Amniotic epithelial cell (primary cell): ENCODE measurements around the gene TYW3.
"Not testable (repeated sequence)": the region's sequence is repeated elsewhere in the genome, so short reads cannot be mapped to it uniquely, and the experiment has no call there.

Experiments
- DNase-seq: peaks from one replicate; pipeline ENCODE4 v3.0.0-alpha.2; 2010; ENCODE audit warnings: low read depth

Gene TYW3

DNA sequence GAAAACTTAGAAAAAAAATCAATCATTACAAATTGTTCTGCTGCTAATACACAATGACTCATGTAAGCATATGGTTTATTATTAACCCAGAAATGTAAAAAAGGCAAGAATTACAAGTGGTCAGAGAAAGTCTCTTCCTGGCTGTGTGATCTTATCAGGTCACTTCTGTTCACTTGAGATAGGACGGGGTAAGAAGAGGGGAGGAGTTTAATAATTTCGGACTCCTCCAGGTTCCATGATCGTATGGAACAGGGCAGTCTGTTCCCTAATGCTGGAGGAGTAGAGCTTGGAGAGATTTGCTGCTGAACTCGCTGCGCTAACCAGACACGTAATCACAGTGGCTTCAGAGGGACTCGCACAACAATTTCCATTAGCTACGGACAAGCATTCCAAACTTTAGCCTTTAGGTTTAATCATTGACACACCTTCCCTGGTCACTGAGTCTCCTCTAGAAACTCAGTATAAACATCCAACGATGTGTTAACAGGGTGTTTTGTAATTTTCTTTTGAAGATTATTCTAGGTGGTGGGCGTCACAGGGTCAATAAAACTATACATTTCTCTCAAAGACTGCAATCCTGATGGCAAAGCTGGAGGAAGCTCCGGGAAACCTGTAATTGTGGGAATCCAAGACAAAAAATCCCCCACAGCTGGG, 1.4 kb upstream of the TYW3 start:
- DNase-seq, result peak; percentile 26

DNA sequence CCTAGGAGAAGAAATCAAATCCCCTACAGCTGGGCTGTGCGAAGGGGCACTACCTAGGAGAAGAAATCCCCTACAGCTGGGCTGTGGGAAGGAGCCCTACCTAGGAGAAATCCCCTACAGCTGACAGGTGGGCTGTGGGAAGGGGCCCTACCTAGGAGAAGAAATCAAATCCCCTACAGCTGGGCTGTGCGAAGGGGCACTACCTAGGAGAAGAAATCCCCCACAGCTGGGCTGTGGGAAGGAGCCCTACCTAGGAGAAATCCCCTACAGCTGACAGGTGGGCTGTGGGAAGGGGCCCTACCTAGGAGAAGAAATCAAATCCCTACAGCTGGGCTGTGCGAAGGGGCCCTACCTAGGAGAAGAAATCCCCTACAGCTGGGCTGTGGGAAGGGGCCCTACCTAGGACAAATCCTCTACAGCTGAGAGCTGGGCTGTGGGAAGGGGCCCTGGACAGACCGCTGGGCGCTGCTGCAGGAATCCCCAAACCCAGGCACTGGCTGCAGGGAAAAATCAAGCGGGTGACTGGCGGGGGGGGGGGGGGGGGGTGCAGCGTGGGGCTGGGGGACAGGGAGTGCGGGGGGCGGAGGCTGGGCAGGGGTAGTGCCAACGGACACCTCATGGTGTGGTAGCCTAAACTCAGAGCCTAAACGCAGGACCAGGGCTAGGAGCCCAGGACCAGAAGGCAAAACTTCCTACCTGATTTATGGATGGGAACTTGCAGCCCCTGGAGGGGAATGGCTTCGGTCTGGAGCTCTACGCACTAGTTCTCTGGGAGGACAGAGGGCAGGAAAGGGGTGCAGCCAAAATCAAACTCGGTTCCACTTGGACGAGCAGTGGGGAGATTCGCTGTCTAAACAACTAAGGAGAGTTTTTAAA, 643 bp upstream of the TYW3 start:
- not testable (repeated sequence) for DNase-seq

DNA sequence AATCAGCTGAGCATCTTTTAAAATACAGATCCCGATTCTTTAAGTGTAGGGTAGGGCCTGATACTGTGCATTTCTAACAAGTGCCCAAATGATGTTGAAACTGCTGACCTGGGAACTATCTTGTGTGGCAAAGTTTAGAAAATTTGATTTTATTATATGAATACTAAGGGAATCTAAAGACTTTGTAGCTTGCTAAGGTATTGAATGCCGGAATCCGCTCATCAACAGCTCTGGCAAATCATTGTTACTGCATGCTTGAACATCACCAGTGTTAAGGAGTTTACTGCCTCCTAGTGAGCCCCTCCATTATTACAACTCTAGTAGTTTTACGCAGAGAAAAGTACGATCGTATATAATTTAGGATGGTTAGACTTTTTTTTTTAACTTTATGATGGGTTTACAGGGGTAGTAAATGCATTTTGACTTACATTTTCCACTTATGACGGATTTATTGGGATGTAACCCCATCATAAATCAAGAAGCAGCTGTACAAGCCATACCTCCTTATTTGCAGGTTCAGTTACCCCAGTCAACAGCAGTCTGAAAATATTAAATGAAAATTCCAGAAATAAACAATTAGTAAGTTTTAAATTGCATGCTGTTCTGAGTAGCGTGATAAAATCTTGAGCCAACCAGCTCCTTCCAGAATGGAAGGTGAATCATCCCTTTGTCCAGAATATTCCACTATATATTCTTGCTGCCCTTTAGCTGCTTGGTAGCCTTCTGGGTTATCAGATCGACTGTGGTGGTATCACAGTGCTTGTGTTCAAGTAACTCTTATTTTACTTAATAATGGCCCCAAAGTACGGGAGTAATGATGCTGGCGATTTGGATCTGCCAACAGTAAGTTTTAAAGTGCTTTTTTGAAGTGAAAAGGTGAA, 892 bp downstream of the TYW3 start:
- peak; percentile 77 for DNase-seq

DNA sequence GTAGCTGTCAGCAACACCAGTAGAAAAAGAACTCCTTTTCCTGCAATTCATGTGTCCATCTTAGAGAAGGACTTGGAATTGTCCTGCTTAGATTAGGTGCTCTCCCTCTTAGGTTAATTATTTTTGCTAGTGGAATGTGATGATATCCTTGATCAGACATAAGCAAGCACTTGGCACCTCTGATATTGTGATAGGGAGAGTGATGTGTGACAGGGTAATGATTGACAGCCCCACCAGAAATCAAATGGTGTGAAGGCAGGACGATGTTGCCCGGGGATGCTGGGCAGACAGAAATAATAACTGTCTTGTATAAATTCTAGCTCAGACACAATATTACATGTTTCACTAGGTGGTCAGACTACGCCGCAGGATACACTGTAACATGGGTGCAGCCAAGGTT, 4.4 kb downstream of the TYW3 start:
- no peak for DNase-seq

DNA sequence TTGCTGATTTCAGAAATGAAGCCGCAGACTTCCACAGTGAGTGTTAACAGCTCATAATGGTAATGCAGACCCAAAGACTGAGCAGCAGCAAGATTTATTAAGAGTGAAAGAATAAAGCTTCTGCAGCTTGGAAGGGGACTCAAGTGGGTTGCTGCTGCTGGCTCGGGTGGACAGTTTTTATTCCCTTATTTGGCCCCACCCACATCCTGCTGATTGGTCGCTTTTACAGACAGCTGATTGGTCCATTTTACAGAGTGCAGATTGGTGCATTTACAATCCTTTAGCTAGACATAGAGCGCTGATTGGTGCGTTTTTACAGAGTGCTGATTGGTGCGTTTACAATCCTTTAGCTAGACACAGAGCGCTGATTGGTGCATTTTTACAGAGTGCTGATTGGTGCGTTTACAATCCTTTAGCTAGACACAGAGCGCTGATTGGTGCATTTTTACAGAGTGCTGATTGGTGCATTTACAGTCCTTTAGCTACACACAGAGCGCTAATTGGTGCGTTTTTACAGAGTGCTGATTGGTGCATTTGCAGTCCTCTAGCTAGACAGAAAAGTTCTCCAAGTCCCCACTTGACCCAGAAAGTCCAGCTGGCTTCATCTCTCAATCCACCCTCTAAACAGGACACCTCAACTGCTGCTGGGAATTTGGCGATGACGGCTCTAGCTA, 7.5 kb downstream of the TYW3 start:
- not testable (repeated sequence) for DNase-seq

DNA sequence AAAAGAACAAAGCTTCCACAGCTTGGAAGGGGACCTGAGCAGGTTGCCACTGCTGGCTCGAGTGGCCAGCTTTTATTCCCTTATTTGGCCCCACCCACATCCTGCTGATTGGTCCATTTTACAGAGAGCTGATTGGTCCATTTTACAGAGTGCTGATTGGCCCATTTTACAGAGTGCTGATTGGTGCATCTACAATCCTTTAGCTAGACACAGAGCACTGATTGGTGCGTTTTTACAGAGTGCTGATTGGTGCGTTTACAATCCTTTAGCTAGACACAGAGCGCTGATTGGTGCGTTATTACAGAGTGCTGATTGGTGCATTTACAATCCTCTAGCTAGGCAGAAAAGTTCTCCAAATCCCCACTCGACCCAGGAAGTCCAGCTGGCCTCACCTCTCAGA, 12.3 kb downstream of the TYW3 start:
- DNase-seq, result not testable (repeated sequence)

DNA sequence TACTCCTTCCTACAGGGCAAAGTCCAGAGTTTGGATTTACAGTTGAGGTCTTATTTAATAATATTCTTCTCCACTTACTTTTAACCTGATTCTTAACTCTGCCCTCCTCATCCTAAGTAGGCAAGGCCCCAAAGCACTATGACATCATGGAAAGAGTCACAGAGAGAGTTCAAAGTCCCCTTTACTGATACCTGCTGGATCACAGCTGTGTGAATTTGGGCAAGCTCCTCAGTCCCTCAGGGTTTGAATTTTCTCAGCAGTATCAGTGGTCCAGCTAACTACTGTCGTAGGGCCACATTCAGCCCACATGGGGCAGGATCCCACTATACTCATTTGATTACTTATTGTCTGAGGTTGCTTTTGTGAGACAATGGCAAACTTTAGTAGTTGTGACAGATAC, 16.0 kb downstream of the TYW3 start:
- DNase-seq, result no peak

DNA sequence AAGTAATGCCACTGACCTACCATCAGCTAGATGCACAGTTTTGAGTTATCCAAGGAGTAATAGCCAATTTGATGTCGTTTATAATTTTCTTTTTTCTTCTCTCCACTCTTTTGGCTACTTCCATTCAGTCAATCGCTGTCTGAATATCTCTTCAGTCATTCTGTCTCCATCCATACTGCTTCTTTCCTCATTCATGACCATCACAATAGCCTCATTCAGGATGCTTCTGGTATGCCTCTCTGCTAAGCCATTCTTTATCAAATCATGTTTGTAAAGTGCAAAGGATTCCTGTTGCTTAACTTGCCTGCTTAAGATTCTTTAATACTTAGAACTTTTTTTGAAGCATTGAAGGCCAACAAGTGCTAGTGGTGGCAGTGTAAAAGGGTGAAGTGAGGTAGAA, 20.2 kb downstream of the TYW3 start:
- DNase-seq, result peak; percentile 28

DNA sequence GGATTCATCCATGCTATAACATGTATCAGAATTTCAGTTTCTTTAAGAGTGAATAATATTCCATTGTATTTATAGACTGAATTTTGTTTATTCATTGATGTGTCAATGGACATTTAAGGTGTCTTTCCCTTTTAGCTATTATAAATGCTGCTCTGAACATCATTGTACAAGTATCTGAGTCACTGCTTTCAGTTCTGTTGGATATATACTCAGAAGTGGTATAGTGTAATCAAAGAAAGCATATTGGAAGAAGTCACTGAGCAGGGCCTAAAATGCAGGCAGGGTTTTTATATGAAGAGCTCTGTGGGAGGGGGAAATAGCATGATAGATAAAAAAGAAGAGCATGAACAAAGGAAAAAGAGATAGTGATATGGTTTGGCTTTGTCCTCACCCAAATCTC, 22.5 kb downstream of the TYW3 start:
- no peak for DNase-seq

DNA sequence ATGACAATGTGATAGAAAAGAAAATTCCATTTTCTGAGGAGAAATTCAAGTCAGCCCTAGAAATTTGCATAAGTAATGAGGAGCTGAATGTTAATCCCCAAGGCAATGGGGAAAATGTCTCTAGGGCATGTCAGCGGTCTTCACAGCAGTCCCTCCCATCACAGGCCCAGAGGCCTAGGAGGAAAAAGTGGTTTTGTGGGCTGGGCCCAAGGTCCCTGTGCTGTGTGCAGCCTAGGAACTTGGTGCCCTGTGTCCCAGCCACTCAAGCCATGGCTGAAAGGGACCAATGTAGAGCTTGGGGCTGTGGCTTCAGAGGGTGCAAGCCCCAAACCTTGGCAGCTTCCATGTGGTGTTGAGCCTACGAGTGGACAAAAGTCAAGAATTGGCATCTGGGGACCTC, 23.7 kb downstream of the TYW3 start:
- DNase-seq, result not testable (repeated sequence)

DNA sequence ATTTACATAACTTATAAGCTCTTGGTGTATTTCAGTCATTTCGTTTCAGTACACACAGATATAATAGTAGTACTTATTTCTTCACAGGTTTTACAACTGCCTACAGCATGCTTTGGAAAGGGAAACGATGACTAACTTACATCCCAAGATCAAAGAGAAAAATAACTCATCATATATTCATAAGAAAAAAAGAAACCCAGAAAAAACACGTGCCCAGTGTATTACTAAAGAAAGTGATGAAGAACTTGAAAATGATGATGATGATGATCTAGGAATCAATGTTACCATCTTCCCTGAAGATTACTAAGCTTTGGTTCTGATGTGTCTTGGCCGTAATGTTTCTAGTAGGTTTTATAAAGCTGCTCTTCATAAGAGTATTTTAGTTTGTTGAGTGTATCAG, 30.9 kb downstream of the TYW3 start:
- peak; percentile 4 for DNase-seq

DNA sequence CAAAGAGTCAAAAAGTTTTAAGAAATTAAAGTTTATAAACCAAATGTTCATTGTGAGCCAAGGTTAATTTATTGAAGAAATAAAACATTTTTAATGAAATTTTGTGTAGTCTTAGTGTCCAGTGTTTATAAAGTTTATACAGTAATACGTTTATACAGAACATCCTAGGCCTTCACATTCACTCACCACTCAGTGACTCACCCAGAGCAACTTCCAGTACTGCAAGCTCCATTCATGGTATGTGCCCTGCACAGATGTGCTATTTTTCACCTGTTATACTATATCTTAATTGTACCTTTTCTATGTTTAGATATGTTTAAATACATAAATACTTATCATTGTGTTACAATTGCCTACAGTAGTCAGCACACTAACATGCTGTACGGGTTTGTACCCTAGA, 33.6 kb downstream of the TYW3 start:
- DNase-seq, result no peak

DNA sequence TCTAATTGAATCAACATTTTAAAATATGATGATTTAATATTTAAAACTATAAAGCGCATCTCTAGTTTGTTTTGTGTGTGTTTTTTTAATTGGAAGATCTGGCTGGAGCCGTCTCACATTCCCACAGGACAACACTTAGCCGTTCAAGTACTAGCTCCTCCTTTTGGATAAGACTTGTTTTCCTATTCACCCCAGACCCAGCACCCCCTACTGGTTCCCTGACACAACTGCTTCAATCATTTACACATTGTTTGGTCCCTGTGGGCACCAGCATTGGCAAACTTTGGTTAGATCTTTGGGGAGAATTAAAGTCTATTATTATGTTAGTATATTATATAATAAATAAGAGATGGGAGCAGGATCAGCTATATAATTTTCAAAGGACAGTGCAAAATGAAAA, 34.5 kb downstream of the TYW3 start:
- peak; percentile 33 for DNase-seq

DNA sequence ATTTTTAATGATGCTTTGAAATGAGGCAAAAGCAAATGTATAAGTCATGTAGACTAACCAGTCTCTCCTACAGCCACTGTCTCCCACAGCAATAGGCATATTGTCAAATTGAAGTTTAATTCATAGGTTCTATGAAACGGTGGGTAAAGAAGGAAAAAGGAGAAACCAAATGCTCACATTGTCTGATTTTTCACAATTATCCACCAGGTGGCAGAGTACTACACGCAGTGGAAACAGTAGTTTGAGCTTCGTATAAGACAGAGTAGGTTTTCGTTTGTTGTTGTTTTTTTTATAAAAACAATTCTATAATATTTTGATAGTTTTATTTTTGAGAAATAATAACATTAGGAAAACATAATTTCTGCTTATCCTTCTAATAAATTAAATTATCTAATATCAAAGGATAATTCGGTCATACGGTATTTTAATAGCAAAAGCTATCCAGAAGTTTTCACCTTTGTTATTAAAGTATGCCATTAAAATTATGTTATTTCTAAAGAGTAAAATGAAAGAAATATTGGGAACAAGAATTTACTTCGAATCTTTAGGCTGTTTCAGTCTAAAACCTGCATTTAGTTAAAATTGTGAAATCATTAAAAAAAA, 39.1 kb downstream of the TYW3 start:
- peak; percentile 43 for DNase-seq

DNA sequence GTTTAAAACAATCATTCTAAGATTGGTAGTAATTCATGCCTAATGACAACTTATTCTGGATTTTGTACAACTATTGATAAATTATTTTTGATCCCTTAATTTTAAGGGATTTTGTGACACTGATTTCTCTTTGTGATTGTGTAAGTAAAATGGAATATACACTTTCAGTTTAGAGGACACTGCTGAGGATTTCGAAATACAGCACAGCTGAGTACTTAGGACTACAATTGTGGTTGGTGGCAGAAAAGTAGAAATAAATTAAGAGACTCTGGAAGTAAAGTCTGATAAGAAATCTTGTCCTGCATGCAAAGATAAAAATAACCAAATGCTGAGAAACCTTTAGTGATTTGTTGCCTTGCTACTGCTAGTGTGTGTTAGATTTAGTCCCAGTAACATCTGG, 40.0 kb downstream of the TYW3 start:
- DNase-seq, result peak; percentile 50

DNA sequence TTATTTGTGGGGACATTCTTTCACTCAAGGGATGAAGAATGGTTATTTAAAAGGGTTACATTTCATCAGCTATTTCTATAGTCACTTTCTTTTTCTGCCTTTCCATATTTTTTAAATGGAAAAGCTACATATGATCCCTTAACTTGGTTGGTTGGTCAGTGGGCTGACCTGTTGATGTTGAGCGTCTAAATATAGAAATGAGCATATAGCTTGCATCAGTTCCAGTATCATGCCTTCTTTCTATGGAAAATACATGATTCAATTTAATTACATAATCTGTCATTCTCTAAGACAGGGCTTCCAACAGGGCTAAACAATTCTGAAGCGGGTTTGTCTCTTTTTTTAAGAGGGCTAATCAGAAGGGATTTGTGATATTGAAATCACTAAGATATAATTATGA, 40.6 kb downstream of the TYW3 start:
- no peak for DNase-seq

DNA sequence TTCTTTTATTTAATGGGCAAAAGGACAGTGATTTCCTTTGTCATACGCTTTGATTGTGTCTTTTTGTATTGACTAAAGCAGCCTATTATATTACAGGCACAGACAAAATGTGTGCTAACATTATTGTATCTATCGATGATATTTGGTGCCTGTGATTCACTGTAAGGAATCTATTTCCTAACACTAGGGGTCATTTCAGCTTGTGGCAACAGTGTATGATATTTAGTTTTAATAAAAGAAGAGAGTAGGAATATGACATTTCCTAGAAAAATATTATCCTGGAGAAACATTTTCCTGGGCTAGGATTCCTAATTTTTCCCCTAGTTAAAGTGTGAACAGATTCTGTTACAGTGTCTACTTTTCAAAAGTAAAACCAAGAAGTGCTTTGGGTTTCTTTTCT, 42.8 kb downstream of the TYW3 start:
- no peak for DNase-seq

DNA sequence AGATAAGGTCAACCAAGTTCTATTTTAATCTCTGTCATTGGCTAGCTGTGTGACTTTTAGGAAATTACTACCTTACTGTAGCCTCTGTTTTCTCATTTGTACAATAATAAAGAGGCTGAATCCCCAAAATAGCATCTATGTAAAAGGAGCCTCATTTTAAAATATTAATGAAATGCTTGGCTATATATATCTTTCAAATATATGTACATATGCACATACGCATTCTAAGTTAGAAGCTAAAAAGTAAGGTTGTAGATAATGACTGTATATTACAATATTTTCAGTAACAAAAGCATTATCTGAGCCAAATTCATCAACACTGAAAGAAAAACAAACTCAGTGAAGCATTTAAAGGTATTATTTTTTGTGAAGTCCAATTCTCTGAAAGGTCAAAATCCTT, 44.6 kb downstream of the TYW3 start:
- no peak for DNase-seq

DNA sequence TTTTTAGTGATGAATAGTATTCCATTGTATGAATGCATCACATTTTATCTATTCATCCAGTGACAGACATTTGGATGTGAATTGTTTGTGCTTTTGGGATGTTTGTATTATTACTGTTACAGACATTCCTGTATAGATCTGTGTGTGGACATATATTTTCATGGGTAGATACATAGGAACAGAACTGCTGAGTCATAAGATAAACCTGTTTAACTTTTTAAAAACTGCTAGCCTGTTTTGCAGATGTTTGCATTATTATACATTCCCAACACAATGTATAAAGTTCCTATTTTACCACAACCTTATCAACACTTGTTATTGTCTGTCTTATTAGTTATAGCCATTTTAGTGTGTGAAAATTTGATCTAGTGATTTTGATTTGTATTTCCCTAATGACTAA, 46.8 kb downstream of the TYW3 start:
- no peak for DNase-seq

DNA sequence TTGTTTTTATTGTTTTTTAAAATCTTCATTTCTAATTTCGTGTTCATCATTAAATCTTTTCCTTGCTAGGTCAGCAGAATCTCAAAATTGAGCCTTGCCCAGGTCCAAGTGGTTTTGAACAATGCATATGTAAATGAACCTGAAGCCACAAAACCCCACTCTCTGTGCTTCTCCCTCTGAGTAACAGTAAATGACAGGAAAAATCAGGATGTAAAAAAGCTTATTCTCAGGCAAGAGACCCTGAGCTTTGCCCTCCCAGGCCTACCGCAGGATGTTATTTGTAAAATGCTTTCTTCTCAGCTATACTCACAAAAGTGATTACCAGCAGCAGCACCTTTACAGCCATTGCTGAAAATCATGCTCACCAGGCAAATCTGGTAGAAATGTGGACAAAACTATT, 47.6 kb downstream of the TYW3 start:
- DNase-seq, result no peak

DNA sequence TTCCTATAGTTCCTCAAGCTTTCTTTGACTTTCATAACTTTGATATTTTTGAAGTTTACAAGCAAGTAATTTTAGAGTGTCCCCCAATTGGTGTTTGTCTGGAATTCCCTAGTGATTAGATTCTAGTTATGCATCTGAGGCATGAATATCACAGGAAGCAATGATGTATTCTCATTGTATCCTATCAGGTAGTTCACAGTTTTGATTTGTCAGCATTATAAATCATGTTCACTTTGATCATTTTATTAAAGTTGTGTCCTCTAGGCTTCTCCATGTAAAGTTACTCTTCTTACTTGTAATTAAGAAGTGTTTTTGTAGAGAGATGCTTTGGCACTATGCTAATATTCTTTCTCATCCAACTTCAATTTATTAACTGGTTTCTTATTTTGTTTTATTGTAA, 53.0 kb downstream of the TYW3 start:
- no peak for DNase-seq

DNA sequence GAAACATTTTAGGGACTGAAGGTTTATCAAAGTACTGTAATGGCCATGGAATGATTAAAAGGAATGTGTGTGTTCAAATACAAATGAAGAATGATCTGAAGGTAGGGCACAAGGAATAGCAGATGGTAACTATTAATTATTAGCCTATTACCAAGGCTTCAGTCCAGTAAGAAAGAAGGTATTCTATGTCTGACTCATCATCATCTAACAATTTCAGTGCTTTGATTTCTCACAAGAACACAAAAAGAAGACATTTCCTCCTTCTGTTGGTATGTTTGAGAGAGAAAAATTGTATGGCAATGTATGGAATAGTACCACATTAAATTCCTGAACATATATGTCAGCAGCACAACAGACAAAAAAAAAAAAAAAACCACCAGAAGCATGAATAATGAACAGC, 57.5 kb downstream of the TYW3 start:
- DNase-seq, result no peak
